HG03139 (cell line): Measurements from ENCODE around the gene VPS35.
"Not testable (repeated sequence)": the region's sequence is repeated elsewhere in the genome, so short reads cannot be mapped to it uniquely, and the experiment has no call there.

Source experiments
- ATAC-seq: cut with Tn5 transposase; IDR thresholded peaks from one replicate; pipeline ENCODE4 v1.9.1; 2021; ENCODE audit not compliant: unreplicated experiment

VPS35 gene

DNA sequence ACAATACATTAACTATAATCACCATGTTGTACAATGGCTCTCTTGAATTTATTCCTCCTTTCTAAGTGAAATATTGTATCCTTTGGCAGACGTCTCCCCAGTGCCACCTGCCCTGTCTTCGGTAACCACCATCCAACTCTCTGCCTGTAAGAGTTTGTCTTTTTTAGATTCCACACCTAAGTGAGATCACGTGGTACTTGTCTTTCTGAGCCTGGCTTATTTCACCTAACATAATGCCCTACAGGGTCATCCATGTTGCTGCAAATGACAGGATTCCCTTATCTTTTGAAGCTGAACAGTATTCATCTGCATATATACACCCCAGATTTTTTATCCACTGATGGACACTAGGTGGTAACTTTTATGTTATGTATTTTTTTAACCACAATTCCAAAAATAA lies 24.7 kb upstream of the VPS35 start:
- ATAC-seq = no peak

DNA sequence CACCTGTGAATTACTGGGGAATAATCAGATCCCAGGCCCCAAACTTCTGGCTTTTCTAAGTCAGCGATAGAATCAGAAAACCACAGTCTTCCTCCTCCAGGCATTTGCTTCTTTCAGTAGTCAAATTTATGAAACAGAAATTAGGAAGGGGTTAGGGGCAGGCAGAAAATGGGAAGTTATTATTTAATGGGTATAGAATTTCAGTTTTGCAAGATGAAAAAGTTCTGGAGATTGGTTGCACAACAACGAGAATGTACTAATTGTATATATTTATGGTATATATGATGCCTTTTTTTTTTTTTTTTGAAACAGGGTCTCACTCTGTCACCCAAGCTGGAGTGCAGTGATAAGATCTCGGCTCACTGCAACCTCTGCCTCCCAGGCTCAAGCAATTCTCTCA lies 23.9 kb upstream of the VPS35 start:
- no peak for ATAC-seq

DNA sequence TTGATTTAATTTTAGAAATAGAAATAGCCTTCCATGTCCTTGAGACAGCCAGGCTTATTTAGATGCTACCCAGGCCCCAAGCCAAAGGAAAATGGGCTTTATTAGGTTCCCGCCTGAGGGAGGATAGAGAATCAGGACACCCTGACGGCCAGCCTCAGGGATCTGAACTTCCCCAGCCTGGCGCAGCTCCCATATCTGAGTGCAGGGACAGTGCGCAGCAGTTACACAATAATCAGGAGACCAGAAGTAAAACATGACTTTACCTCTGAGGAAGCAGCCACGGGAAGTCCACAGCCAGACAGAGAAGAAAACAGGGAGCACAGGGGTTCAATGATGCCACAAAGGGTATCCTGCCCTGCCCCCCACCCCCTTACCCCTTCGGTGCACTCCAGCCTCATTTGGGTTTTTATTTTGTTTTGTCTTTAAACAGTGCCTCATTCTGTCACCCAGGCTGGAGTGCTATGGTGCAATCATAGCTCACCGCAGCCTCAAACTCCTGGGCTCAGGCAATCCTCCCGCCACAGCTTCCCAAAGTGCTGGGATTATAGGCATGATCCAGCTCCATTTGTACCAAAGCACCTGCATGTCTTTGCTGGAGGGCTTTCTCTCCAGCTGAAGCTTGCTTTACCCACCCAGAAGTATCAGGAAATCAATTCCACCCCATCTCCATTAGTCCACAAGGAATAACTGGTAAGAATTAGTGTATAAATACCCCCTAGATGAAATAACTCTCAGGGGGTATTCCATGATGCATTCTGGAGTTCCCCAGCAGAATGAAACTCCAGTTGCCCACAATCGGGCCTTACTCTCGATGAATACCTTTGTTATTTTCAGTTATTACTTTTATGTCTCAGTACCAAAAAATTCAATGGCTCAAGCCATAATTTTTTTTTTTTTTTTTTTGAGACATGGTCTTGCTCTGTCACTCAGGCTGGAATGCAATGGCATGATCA lies 22.4 kb upstream of the VPS35 start:
- no peak for ATAC-seq

DNA sequence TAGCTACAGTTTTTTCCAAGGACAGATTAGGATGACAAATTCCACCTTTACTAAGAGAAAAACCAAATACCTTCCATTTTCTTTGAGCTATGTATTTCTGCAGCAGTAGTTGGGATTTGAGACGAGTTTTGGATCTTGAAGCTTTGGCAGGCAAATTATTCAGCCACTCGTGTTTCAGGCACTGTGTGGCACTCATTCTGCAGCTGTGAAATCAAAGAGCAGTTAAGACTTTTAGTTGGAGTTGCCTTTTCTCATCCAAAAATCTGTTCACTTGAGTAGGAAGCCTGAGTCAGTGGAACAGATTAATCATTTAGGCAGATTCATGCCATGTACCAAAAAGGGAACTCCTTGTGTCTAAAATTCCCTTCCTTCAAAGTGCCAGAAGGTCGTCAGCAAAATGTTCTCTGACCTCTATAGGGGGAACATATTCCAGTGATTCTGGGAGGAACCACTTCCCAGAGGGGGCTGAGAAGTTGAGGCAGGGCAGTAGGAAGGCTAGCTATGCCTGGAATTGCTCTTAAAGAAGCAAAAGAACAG lies 20.6 kb upstream of the VPS35 start:
- no peak for ATAC-seq

DNA sequence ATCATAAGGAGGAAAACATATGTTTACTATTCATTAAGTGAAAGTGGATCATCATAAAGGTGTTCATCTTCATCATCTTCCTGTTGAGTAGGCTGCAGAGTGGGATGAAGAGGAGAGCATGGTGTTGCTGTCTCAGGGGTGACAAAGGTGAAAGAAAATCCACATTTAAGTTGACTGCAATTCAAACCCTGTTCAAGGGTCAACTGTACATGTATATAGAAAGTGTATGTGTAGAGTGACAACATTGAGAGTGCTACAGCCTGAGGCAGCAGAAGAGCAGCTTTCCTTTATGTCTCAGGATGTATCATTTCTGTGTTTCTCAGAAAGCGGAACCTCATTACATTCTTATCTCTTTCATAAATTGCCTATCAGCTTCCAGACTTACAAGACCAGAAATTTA lies 17.7 kb upstream of the VPS35 start:
- ATAC-seq = no peak

DNA sequence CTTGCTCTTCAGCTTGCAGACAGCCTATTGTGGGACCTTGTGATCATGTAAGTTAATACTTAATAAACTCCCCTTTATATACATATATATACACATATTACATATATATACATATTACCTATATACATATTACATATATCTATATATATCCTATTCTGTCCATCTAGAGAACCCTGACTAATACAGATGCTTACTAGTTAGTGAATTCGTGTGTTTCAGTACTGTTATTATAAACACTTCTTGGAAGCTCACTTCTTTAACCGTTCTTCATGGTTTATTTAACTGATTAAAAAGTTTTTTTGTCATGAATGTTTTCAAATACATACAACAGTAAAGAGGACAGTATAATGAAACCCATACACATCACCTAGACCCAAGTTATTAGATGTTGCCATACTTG lies 13.1 kb upstream of the VPS35 start:
- no peak for ATAC-seq

DNA sequence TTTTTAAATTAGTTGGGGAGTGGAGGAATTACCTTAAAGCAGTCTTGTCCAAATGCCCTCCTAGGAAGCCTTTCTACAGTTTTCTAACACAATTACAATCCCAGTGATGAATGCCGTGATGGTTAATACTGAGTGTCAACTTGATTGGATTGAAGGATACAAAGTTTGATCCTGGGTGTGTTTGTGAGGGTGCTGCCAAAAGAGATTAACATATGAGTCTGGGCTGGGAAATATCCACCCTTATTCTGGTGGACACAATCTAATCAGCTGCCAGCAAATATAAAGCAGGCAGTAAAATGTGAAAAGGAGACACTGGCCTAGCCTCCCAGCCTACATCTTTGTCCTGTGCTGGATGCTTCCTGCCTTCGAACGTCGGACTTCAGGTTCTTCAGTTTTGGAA lies 12.6 kb upstream of the VPS35 start:
- no peak for ATAC-seq

DNA sequence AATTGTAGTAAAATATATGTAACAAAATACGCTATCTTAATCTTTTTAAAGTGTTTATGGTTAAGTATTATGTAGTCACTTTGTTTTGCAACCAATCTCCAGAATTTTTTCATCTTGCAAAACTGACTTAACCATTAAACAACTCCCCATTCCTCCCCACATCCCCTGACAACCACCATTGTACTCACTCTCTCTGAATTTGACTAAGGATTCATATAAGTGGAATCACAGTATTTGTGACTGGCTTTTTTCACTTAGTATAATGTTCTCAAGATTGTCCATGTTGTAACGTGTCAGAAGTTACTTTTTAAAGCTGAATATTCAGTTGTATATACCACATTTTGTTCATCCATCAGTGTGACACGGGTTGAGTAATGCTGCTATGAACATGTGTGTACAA lies 11.1 kb upstream of the VPS35 start:
- no peak for ATAC-seq

DNA sequence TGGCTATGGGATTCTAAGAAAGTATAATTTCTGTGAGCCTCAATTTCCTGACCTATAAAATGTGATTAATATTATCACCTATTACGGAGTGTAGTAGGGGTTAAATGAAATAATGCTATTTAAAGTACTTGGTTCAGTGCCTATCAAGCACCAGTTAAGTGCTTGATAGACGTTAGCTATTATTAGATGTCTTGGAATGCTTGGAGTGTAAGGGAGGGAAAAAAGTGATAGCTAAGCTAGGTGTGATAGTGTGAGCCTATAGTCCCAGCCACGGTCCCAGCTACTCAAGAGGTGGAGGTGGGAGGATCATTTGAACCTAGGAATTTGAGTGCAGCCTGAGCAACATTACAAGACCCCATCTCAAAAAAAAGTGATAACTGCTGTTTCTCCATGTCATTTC lies 8.0 kb upstream of the VPS35 start:
- ATAC-seq = no peak

DNA sequence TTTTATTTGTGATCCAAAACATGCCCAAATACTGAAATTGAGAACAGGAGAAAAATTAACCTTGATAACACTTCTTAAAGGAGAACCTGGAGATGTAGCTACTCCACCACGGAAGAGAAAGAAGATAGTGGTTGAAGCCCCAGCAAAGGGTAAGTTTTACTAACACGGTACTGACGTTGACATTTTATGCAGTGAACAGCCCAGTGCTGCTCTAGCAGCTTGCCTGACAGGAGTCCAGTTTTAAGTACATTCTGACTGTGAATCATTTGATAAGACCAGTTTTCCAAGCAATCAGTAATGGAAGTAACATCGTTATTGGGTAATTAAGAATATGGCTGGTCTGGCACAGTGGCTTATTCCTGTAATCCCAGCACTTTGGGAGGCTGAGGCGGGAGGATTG lies 7.0 kb upstream of the VPS35 start:
- no peak for ATAC-seq

DNA sequence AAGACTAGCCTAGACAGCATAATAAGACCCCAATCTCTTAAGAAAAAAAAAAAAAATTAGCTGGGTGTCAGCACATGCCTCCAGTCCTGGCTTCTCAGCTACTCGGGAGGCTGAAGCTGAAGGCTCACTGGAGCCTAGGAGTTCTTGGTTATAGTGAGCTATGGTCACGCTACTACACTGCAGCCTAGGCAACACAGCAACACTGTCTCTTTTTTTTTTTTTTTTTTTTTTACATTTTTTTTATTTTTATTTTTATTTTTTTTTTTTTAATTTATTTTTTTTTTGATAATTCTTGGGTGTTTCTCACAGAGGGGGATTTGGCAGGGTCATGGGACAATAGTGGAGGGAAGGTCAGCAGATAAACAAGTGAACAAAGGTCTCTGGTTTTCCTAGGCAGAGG lies 4.6 kb upstream of the VPS35 start:
- ATAC-seq = no peak

DNA sequence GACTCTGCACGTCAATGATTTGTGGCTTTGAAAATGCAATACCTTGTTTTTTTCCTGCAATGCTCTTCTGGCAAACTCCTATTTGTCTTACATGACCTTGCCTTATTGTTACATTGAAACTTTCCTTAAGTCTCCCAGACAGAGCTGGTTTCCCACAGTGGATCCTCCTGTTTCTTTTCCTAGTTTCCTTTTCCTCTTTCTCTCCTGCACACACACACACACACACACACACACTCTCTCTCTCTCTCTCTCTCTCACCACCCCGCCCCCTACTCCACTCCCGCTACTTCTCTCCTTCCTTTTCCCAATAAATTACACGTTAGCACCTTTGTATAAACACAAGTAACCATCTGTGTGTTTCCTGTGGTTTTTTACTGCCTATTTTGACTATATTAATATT lies 2.7 kb upstream of the VPS35 start:
- no peak for ATAC-seq

DNA sequence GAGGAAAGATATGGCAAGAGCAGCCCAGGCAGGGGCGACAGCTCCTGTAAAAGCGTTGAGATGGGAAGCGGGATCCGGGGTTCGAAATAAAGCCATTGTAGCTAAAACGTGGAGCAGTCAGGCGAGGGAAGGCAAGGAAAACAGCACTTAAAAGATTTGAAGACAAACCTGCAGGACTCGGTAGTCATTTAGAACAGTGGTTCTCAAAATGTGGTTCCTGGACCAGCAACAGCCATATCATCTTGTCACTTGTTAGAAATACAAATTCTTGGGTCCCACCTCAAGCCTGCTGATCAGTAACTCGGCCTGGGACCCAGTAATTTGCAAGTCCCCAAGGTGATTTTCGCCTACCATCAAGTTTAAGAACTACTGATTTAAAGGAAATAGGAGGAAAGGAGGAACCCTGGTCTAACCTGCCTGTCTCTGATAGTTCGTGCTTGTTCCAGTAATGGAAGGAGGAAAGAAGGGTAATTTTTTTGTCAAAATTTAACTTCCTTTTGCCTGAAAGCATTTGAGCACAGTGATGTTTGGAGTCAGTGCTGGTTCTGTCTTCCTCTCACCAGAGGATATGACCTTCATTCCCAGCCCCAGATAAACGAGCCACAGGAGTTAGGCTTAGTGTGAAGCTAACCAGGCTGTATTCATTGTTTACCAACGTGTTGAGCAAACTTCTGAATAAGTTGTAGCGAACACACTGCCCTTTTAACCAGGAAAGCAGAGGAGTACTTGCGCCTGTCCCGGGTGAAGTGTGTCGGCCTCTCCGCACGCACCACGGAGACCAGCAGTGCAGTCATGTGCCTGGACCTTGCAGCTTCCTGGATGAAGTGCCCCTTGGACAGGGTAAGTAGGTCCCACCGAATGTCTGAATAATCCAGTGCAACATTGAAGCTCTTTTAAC lies 1.6 kb upstream of the VPS35 start:
- no peak for ATAC-seq

DNA sequence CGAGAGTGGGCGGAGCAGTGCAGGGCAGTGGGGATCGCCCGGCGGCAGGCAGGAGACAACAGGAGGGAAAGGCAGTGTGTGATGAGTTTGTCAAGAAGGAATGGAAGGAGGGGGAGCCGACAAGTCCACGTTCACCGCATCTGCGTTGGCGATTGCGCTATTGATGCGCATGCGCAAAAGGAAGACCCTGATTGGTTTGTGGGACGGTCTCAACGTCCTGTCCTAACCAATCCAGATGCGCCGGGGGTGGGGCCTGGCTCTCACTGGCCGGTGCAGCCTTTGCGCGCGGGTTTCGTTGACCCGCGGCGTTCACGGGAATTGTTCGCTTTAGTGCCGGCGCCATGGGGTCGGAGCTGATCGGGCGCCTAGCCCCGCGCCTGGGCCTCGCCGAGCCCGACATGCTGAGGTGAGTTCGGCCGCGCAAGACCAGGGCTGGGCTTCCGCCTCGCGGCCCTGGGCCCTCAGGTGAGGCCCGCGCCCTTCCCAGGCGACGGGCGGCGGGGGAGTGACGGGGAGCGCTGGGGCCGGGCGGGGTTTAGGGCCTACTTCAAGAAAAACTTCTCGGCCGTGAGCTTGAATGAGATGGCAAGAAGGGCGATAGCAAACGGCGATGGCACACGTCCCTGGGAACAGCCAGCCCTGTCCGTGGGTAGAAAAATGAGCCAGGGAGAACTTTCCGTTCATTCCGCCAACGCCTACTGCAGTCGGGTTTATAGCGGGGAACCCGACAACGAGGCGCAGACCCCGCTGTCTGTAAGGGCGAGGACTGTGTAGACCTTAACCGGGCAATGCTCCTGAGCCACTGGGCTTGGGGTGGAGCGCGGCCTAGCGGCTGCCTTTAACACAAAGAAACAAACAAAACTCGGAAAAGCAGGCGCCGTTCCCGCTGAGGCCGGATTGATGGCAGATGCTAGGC lies 645 bp upstream of the VPS35 start, which contains the start of gene ORC6:
Gene ORC6, plus strand, starts transcription at position 295 of the 916 bp plus-strand sequence. Its CDS starts 47 bp downstream, at position 342.
- ATAC-seq = peak; percentile 68

DNA sequence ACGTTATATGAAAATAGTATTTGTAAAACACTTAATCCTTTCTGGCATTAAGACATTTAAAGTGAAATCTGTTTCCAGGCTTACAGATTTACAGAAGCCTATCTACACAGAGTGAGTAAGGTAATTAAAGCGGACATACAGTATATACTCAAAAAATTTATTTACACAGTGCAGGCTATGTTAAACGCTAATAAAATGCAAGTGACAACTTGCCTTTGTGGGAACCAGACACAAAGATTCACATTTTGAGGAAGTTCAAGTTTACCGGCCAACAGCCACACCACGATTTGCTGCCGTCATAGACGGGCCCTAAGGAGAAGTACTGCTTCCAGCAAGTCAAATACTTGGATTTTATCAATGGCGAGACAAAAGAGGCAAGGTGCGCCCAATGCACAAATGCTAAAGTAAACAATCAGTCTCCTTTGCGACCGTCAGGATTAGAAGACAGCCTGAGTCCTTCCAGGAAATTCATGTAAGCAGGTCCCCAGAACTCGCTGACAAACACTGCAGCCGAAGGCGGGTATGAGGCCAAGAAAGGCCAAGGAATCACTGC lies 801 bp downstream of the VPS35 start:
- ATAC-seq = no peak

DNA sequence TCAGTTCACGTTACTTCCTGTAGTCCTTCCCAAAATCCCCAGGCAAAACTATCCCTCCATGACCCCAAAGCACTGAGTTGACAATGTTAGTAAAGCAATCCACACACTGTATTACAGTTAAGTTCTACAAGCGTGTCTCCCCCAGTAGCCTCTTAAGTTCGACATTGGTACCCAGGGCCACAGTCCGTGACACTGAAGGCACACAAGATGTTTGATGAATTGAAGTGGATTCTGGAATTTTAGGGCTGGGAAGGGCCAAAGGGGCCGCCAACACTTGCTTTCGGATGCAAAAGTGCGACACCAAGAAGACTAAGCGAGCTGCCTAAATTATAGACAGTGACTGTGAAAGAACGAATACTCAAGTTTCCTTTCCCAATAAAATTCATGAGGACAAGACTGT lies 1.5 kb downstream of the VPS35 start:
- no peak for ATAC-seq

DNA sequence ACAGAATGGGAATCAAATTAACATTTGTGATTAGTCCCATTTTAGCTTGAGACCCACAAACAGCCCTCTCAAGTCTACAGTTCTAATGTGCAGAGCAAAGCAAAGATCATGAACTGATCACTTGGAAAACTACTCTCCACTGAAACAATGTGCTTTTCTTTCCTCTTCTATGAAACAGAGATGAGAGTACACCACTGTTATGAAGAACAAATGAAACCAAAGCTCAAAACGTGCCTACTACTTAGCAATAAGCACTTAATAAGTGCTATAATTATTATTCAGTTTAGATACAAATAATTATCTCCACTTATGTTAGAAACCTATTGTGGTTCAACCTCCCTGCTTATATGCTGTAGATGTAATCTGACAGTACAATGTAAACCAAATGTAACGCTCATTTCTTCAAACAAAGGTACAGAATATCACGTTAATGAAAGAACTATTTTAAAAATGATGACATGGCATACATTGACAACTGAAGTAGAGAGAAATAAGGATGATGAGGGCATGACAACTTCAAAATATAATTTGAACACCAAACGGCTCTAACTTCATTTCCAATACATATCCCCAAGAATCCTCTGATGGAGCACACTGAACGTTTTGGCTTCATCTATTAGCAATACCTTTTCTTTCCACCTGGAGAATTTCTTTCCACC lies 2.0 kb downstream of the VPS35 start:
- ATAC-seq = no peak

DNA sequence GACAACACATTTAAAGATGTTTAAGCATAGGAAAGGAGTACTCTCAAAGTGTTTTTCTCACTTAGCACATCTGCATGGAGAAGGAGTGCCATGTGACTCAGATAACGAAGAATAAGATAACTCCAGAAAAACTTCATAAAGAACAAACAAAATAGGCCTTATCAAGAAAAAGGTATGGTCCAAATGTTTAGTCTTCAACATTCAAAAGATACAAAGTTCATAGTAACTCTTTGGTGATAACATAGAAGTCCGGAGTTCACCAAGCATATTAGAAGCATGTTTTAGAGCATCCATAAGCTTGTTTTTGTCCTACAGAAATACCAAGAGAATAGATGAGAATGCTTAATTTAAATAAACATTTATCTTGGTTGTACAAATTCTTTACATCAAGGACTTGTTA lies 7.1 kb downstream of the VPS35 start:
- ATAC-seq = not testable (repeated sequence)

DNA sequence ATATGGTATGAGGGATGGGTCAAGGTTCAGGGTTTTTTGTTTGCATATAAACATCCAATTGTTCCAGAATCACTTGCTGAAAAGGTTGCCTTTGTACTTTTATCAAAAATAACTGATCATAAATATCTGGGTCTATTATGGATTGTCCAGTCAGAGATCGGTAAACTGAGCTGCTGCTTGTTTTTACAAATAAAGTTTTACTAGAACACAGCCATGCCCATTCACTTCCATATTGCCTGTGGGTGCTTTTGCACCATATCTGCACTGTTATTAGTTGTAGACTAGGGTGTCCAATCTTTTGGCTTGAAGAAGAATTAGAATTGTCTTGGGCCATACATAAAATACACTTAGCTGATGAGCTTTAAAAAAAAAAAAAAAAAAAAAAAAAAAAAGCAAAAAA lies 11.0 kb downstream of the VPS35 start:
- ATAC-seq = not testable (repeated sequence)
